ENCODE measurements around the gene FER1L5. TPM values are rescaled to one million over a fixed set of nuclear protein-coding genes. Genes with fewer than 3 reads are reported as not detected.

Gene FER1L5
- total RNA-seq, 1 experiment from 2014 or later, result 0.91 TPM

GRCh38 chr2:96727431-96727830 is 84.9 kb downstream of the FER1L5 start:
- BruUV-seq (replicated peaks), result TSS peak; percentile 21
- no peaks in the 10 kb centered on the region for H3K9me3 ChIP-seq (ENCODE audit: control insufficient read depth in 1 of 2, insufficient read depth in 1 of 2, low read depth in 1 of 2, low read length in 2 of 2)
- intact Hi-C loops (cut with micrococcal nuclease), result no loop called here
- no peak for TF ChIP-seq EZH2phosphoT487 (IDR thresholded peaks at IDR 0.05; ENCODE audit: borderline replicate concordance)
- no peak for TF ChIP-seq CEBPB (IDR thresholded peaks at IDR 0.05; ENCODE audit: low read depth)
- no peak for TF ChIP-seq ZBTB33 (IDR thresholded peaks at IDR 0.05; ENCODE audit: extremely low read depth, insufficient replicate concordance, low read length)
- TF ChIP-seq RAD21 (IDR thresholded peaks at IDR 0.05; ENCODE audit: low read depth), result no peak
- no peak for TF ChIP-seq ZNF274 (IDR thresholded peaks at IDR 0.05; ENCODE audit: low read depth, low read length)
- TF ChIP-seq SIN3A (IDR thresholded peaks at IDR 0.05; ENCODE audit: low read depth), result no peak
- TF ChIP-seq ATF3 (IDR thresholded peaks at IDR 0.05), result no peak
- TF ChIP-seq MAX (IDR thresholded peaks at IDR 0.05), result no peak
- TF ChIP-seq SP1 (IDR thresholded peaks at IDR 0.05; ENCODE audit: low read depth), result no peak
- no peak for TF ChIP-seq CTCF (IDR thresholded peaks at IDR 0.05 in 2 of 3, conservative IDR thresholded peaks at IDR 0.05 in 1 of 3; ENCODE audit: borderline replicate concordance in 1 of 3, insufficient read depth in 1 of 3, low read depth in 2 of 3, low read length in 2 of 3)
- TF ChIP-seq POLR2A (IDR thresholded peaks at IDR 0.05; ENCODE audit: borderline replicate concordance, extremely low read depth, insufficient read depth, insufficient read length), result no peak
- TF ChIP-seq REST (IDR thresholded peaks at IDR 0.05; ENCODE audit: low read depth), result no peak
- no peak for TF ChIP-seq ELF1 (IDR thresholded peaks at IDR 0.05; ENCODE audit: borderline replicate concordance, low read depth)
- no peak for TF ChIP-seq FOSL1 (IDR thresholded peaks at IDR 0.05; ENCODE audit: low read depth)
- no peak for TF ChIP-seq ZFX (IDR thresholded peaks at IDR 0.05)
- no peak for TF ChIP-seq JUND (IDR thresholded peaks at IDR 0.05)
- no peak for TF ChIP-seq SRF (IDR thresholded peaks at IDR 0.05; ENCODE audit: low read depth)
- no peak for TF ChIP-seq EGR1 (IDR thresholded peaks at IDR 0.05; ENCODE audit: low read depth)
- no peaks in the 10 kb centered on the region for H3K9me2 ChIP-seq (ENCODE audit: insufficient read depth)
- H3K4me1 ChIP-seq (ENCODE audit: control insufficient read depth in 1 of 2, insufficient read depth in 2 of 2, low read length in 2 of 2), result no peaks in the 10 kb centered on the region
- H4K20me1 ChIP-seq (ENCODE audit: insufficient read depth), result no peaks in the 10 kb centered on the region
- H3K79me2 ChIP-seq (ENCODE audit: insufficient read depth, low read length), result no peaks in the 10 kb centered on the region
- H3K4me2 ChIP-seq (ENCODE audit: low read length), result no peak overlapping the region
- ChIA-PET RAD21 (ENCODE audit: low non-redundant PET in 1 of 2, low total read pairs in 2 of 2, uncharacterized antibody in 2 of 2, unreplicated experiment in 2 of 2) (no interaction called here), POLR2A (no interaction called here), CTCF (no interaction called here)
- H3K36me3 ChIP-seq (ENCODE audit: control insufficient read depth in 1 of 2, insufficient read depth in 2 of 2, low read length in 2 of 2), result peaks cover 3 to 19% of the 10 kb centered on the region in 2 experiments; a peak in 2 of 4 replicates
- no peak overlapping the region for H3K9ac ChIP-seq (ENCODE audit: low read length)
- H2AFZ ChIP-seq (ENCODE audit: low read depth, low read length, poor library complexity, severe bottlenecking), result no peak overlapping the region
- H3K4me3 ChIP-seq (replicated peaks in 1 of 2; ENCODE audit: low read depth in 1 of 2, low read length in 2 of 2), result no peak overlapping the region
- ATAC-seq (no peak), DNase-seq (ENCODE audit: low read depth, low spot score) (no peak)
- H3K27ac ChIP-seq (ENCODE audit: low read depth, low read length), result no peak overlapping the region
- no peaks in the 10 kb centered on the region for H3K27me3 ChIP-seq (ENCODE audit: insufficient read depth, low read length)
